Activated T-cell treated with anti-CD3 and anti-CD28 coated beads for 48 hours (primary cell): ENCODE data around the gene THAP12.
"Not testable (repeated sequence)": the region's sequence is repeated elsewhere in the genome, so short reads cannot be mapped to it uniquely, and the experiment has no call there.

Source experiments
- DNase-seq: peaks from one replicate; pipeline ENCODE4 v3.0.0-alpha.2; 2020; ENCODE audit warnings: low read depth

THAP12 gene

GRCh38 chr11:76323804-76324203 is 57.1 kb downstream of the THAP12 start:
- DNase-seq = no peak

DNA sequence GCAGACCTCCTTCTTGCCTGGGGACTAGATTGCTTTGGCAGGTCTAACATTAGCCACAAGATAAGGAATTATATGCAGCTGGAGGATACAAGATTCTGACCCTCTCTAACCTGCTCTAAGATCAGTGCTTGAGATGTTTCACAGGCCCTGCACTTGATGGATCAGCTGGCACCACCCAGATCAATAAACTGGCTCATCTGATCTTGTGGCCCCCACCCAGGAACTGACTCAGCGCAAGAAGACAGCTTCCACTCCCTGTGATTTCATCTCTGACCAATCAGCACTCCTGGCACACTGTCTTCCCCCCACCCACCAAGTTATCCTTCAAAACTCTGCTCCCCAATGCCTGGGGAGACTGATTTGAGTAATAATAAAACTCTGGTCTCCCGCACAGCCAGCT is 57.6 kb downstream of the THAP12 start:
- DNase-seq = not testable (repeated sequence)

DNA sequence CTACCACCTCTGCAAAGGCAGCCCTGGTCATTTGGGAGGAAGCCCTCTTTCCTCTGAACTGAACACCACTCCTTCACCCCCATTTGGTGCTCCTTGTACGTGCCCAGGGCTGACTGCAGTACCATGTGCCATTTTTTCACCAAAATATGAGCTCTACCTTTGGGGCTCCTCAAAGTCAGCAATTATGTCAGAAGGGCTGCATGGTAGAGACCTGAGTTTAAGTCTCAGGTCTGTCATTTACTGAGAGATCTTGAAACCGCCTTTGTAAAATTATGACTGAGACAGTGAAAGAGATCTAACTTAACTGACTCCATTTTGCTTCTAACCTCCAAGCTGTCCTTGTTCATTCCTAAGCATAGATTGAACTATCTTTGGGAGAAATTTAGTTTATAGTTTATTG is 58.0 kb downstream of the THAP12 start:
- no peak for DNase-seq

DNA sequence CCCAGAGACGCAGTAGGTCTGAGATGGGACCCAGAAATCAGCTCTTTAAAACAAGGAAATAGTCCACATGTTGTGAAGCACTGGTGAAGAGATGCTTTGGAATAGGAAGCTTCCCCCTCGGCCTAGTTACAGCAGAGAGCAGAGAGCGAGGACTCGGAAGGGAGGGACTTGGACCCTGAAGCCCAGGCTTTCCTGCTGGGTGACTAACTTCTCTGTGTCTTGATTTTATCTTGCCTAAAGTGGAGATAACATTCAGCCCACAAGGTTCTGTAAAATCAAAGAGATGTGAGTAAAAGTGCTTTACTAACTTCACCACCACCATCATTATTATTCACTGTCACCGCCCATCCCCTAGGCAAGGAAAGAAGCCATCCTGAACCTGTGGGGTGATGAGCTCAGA is 58.4 kb downstream of the THAP12 start:
- no peak for DNase-seq

DNA sequence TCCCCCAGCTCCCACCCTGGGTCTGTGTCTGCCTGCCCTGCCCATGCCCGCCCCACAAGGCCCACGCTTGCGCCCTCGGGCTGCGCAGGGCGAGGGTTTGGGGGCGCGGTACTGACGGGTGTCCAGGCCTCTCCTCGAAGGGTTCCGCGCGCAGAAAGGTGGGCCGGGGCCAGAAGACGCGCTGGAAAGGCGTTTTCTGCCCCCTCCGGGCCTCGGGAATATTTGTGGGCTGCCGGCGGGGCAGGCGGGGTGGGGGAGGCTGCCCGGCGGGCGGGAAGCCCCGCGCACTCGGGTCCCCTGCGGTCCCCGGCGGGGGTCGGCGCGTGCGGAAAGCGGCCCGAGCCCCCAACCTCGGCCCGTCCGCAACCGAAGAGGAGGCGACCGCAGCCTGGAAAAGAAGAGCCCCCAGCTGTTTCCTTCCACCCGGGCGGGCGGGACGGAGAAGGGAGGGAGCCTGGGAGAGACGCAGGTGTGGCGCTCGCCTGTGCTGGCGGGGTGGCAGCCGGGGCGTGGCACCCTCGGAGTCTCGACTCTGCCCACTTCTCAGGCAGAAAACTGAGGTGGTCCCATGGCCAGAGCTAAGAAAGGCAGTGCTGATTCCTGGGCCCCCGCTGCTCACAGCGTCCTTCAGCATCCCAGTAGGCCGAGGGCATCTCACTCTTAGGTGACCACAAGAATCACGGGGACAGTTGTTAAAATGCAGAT is 59.0 kb downstream of the THAP12 start:
- DNase-seq = no peak

GRCh38 chr11:76321340-76321739 is 59.6 kb downstream of the THAP12 start:
- DNase-seq = no peak

GRCh38 chr11:76320929-76321328 is 60.0 kb downstream of the THAP12 start:
- no peak for DNase-seq

- DNase-seq = not testable (repeated sequence)
Observed at GRCh38 chr11:76319798-76320197, 61.1 kb downstream of the THAP12 start.

DNA sequence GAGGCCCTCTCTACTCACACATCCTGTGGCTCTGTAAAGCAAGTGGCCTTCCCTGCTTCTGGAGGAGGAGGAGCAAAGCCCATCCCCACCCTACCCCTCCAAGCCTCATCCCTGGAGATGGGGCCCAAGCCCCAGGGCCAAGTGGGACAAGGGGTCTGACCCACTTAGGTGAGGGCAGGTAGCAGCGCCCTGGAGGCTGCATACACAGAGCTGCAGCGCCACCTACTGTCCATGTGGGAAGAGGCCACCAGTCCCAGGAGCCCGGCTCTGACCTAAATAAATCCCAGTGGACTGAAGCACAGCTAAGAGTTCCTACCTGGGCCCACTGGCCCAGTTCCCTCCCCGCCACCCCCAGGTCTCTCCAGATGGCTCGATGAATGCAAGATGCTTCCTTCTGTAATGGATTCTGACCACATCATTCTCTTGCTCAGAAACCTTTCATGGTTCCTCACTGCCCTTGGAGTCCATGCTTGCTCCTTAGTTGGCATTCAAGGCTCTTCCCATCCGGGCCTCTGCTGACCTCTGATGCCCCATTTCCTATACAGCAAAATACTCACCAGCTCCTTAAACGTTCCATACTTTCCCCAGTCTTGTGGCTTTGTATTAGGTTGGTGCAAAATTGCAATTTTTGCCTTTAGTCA is 62.1 kb downstream of the THAP12 start:
- peak; percentile 77 for DNase-seq

DNA sequence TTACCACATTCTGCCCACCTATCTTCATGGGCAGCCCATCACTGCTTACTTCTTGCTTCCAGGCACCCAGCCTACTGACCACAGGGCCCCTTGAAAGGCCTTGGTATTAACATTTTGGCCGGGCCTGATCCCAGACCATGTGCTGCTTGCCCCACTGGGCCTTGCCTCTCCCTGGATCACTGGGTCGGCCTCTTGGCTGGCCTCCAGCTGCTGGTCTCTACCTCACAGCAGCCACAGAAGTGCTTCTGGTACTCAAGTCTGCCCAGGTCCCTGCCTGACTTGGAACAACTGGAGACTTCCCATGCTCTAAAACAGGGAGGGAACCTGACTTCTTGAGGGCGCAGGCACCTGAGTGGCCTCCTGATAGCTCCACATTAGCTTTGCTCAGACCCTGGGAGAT is 63.6 kb downstream of the THAP12 start:
- no peak for DNase-seq

- DNase-seq = no peak
Observed at GRCh38 chr11:76316726-76317125, 64.2 kb downstream of the THAP12 start.

- DNase-seq = no peak
Observed at GRCh38 chr11:76315182-76315853, 65.6 kb downstream of the THAP12 start.

DNA sequence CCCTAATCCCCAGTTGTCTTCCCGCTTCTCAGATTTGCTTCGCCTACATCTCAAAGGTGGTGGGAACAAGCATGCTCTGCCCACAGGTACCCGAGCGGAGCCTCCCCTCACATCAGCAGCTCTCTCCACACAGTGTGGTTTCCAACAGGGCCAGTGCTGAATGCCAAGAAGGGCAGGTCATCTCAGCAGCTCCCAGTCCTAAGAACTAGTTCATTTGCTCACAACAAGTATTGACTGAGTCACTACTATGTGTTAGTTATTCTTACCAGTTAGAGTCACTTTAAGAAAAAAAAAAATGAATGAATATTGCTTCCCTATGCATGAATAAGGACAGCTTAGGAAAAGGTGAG is 66.2 kb downstream of the THAP12 start:
- DNase-seq = no peak

DNA sequence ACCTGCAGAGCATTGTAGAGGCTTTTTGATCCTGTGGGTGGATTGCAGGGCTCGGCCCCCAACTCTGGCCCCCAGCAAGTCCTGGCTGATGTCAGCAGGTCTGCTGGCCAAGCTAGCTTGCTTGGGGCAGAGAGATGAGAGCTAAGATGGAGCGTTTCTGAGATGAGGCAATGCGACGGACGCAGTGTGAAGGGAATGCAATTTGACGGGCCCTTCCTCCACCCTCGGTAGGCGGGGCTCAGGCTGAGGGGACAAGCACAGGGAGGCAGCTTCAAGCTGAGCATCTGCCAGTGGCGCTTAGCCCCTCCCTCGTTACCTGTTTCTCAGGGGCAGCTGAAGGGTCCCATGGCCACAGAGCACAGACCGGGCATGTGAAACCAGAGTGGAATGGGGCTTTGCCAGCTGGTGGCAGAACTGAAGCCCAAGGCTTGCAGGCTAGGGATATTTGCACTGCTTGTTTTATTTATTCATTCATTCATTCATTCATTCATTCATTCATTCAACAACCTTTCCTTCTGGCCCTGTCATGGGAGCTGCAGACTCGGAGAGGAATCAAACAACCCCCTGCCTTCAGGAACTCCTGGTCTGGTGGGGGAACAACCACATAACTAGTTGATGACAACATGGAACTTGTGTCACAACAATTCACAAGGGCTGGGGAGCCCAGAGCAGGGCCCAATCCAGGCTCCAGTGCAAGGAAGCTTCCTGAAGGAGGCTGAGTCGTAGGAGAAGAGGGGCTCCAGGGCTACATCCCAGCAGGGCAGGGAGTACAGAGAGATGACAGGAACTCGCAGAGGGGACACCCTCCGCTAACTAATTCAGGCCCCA is 66.8 kb downstream of the THAP12 start:
- no peak for DNase-seq

GRCh38 chr11:76313271-76313670 is 67.7 kb downstream of the THAP12 start:
- no peak for DNase-seq

- DNase-seq = no peak
Observed at GRCh38 chr11:76310832-76311595, 69.9 kb downstream of the THAP12 start.

GRCh38 chr11:76307978-76308747 is 72.8 kb downstream of the THAP12 start:
- no peak for DNase-seq

DNA sequence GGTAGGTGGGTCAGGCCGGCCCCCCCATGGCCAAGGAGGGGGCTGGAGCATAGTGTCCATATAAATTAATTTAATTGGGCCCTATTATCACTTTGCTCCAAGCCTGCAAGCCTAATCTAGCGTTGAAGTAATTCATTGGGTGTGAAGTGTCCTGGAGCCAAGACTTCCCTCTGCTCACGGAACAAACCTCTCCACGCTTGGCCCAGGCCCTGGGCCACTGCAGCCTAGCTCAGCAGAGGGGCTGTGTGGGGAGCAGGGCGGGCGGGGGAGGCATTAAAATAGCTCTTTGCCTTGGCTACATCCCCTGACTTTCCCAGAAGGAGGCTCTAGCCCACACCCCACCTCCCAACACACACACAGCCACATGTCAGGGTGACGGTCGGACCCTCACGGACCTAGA is 73.5 kb downstream of the THAP12 start:
- no peak for DNase-seq

DNA sequence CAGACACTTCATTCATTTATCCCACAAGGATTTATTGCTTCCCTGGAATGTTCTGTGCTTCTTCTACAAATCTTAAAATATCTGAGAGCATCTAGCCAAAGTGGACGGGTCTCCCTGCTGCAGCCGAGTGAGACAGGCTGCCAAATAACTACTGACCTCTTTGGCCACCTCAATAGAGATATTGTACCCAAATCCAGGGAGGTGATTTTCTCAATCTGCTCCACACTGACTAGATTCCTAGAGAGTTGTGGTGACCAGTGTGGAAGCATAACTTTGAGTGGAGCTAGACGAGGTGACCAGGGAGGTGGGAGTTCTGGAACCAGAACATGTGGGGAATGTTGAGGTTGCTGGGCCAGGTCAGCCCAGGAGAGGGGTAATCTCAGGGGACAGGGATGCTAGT is 77.5 kb downstream of the THAP12 start:
- DNase-seq = no peak

DNA sequence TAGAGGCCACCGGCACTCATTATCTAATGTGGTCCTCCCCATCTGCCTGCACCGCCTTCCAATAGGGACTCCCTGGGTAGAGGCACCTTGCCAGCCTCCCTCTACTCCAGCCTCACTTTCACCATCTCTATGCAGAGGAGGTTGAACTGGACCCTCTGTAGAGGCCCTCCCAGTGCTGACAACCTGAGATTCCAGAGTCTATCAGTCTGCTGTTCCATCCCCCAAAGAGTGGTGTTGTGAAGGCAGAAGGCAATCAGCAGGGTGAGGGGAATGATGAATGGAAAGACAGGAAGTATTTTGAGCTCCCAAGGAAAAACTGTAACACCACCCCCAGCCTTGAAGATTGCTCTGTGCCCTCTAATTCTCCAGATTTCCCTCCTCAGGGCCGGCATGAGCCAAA is 77.9 kb downstream of the THAP12 start:
- no peak for DNase-seq
